ENCODE data around the gene NPY5R.

- TF ChIP-seq POLR2AphosphoS5 (IDR thresholded peaks at IDR 0.05; ENCODE audit: low read depth, low read length) (no peak), POLR2A (IDR thresholded peaks at IDR 0.05; ENCODE audit: low read depth, low read length) (no peak), SPI1 (IDR thresholded peaks at IDR 0.05; ENCODE audit: low read depth, low read length) (no peak)
Measured at GRCh38 chr4:163309466-163309865, 34.2 kb upstream of the NPY5R start.
